Subcutaneous abdominal adipose tissue (tissue), 5 donors: ENCODE data around the gene CNTNAP3B.
"Not testable (repeated sequence)": the region's sequence is repeated elsewhere in the genome, so short reads cannot be mapped to it uniquely, and the experiment has no call there.

Source experiments
- H3K27ac ChIP-seq: one replicate; pipeline ENCODE4 v1.7.0; 2013; ENCODE audit warnings: low read depth, mild to moderate bottlenecking, inconsistent platforms, low read length, moderate library complexity
- H3K27me3 ChIP-seq, 5 donors: one replicate each; pipeline ENCODE4 v1.7.0; 2013; ENCODE audit warnings: low read length in 5 of 5, inconsistent platforms in 1 of 5; ENCODE audit not compliant: control insufficient read depth in 5 of 5, insufficient read depth in 4 of 5
- H3K36me3 ChIP-seq, 5 donors: one replicate each; pipeline ENCODE4 v1.7.0; 2013; ENCODE audit warnings: low read length in 5 of 5; ENCODE audit not compliant: control insufficient read depth in 5 of 5, insufficient read depth in 5 of 5
- H3K4me1 ChIP-seq, 5 donors: one replicate each; pipeline ENCODE4 v1.7.0; 2013; ENCODE audit warnings: low read length in 5 of 5, mild to moderate bottlenecking in 3 of 5, moderate library complexity in 1 of 5; ENCODE audit not compliant: control insufficient read depth in 5 of 5, insufficient read depth in 5 of 5
- H3K4me3 ChIP-seq, 5 donors: one replicate each; pipeline ENCODE4 v1.7.0; 2013; ENCODE audit warnings: low read length in 5 of 5, low read depth in 1 of 5
- H3K9ac ChIP-seq, 5 donors: one replicate each; pipeline ENCODE4 v1.7.0; 2013; ENCODE audit warnings: low read length in 5 of 5, mild to moderate bottlenecking in 4 of 5, moderate library complexity in 3 of 5
- H3K9me3 ChIP-seq, 5 donors: one replicate each; pipeline ENCODE4 v1.7.0; 2013; ENCODE audit warnings: low read length in 5 of 5; ENCODE audit not compliant: control insufficient read depth in 5 of 5
- donor health status: healthy.
- donor health status: healthy.
- donor health status: healthy.
- donor health status: healthy.
- donor health status: healthy.

CNTNAP3B gene

DNA sequence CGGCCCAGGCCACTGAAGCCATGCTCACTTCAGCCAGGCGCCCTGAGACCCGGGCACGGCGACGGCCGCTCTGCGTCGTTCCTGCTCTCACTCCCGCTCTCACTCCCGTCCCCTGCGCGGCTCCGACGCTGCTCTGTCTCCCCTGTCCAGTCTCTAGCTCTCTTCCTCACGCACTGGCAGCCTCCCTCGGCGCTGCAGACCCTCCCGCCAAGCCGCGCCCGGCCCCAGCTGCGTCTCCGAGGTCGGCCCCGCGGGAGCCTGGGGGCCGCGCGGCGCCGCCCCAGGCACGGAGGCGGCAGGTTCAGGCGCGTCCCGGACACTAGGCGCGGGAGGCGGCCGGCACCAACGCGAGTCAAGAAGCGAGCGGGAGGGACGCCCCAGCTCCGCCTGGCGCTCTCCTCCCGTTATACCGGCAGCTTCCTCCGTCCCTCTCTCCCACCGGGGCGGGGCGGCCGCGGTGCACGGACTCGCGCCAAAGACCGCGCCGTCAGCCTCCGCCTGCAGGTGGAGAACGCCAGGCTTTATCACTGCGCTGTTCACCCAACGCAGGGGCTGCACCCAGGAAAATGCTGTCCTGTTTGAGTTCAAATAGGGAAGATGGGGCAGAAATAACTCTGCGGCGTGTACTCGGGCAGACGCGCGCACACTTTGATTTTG is at the start of gene CNTNAP3B:
Gene CNTNAP3B (minus strand): TSS at position 354 of the 657 bp plus-strand sequence. CDS start 332 bp downstream, at position 22.
- not testable (repeated sequence) for H3K9me3 ChIP-seq, H3K4me1 ChIP-seq, H3K4me3 ChIP-seq, H3K27ac ChIP-seq, H3K27me3 ChIP-seq, H3K36me3 ChIP-seq, H3K9ac ChIP-seq

DNA sequence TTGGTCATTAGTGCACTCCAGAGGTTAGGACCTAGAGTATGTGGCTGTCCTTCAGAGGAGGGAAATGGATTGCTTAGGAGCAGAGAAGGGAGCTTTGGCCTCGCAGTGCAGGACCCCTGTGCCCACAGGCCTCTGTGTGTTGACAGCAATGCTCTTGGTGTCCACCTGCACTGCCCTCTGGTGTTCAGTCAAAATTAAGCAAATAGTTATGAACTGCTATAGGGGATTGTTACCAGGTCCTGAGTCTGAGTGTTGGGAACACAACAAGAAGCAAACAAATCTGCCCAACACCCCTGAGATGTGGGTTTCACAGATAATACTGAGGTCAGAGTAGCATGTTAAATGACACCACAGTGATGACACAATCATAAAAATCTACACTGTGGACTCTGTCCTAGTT is 31.1 kb upstream of the CNTNAP3B start:
- H3K36me3 ChIP-seq, H3K4me1 ChIP-seq, H3K27me3 ChIP-seq, H3K9ac ChIP-seq, H3K9me3 ChIP-seq, H3K4me3 ChIP-seq, H3K27ac ChIP-seq: not testable (repeated sequence)

DNA sequence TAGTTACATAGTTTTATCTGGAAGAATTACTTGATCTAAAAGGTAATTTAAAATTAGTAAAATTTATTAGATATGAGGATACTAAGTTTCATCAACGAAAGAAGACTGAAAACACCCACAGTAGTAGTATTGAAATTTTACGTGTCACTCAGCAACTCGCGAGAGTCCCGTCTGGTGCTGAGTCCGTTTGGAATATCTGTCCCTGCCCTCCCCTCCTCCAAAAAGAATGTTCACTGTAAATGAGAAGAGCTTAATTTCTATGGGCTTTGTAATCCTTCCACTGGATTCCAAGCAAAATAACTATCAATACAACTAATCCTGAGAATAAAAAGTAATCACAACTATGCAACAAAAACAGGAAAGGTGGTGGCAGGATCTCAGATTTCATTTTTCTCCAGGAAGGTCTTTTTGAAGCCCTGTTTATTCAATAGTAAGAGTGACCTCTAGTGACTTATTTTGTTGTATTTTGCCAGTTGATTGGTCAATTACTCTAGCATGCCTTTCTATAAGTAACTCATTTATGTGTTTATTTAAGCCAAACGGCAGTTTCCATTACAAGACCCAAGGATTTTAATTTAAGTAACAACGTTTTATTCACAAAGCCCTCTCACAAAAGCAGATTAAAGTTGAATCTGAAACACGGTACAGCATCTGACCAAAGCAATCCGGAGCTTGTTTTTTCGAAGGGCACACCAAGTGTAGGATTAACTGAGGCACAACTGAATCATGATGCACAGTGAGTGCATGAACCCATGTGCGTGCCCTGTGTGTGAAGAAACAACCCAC is 2.0 kb downstream of the CNTNAP3B start:
- not testable (repeated sequence) for H3K9me3 ChIP-seq, H3K27ac ChIP-seq, H3K36me3 ChIP-seq, H3K27me3 ChIP-seq, H3K4me1 ChIP-seq
- H3K4me3 ChIP-seq, result peak overlapping the region in 4 of 5 donors; percentile 46 to 68 (median 62)
- H3K9ac ChIP-seq, result peak overlapping the region in 1 of 5 donors; percentile 55

DNA sequence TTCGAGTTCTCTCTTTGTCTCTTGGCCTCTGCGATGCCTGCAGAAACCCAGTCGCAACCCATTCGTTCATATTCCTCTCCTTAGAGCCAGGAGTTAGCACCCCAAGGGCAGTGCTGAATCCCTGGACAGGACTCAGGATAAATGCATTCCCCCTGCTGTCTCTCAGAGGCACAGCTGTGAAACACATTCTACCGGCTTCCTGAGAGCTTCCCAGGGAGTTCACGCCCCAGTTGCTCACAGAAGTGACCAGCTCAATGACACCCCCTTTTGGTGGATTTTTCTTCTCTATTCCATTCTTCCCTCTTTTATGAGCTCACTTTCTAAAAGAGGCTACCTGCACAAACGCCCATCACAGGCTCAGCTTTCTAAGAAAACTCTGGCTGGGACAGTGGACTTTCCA is 8.2 kb downstream of the CNTNAP3B start:
- not testable (repeated sequence) for H3K9ac ChIP-seq, H3K4me3 ChIP-seq, H3K9me3 ChIP-seq, H3K27ac ChIP-seq, H3K36me3 ChIP-seq, H3K4me1 ChIP-seq, H3K27me3 ChIP-seq

DNA sequence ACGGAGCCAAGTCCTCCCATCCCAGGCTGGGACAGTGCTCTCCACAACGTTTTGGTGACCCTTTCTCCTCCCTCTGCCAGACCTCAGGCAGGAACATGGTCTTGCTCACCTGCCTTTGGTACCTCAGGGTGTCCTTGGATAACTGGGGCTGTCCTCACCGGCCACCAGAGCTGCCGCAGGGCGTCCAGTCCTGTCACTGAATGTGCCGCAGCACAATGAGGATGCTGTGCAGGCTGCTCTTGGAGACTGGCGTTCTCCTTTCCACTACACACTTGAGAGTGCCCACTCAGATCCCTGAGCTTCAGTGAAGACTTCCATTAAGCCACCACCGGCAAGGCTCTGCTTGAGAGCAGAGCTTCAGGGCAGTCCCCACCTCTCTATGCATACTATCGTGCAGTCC is 33.3 kb downstream of the CNTNAP3B start:
- not testable (repeated sequence) for H3K4me1 ChIP-seq, H3K9ac ChIP-seq, H3K27me3 ChIP-seq, H3K9me3 ChIP-seq, H3K36me3 ChIP-seq, H3K4me3 ChIP-seq, H3K27ac ChIP-seq

DNA sequence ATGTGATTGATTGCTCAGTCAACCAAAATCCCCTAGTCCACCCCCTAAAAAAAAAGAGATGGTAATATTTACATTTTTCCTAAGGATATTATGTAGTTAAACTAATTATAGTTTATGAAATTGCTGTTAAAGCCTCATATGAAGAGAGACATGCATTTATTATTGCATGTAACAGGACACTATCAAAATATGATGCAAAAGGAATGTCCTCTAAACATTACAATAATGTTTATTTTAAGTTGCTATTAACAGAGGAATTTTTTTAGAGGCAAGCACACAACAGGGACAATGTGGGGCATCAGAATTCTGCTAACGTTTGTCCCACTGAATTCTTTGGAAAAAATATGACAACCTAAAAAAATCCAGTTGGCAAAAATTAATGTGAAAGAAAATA is 44.7 kb downstream of the CNTNAP3B start:
- not testable (repeated sequence) for H3K27me3 ChIP-seq, H3K36me3 ChIP-seq, H3K4me1 ChIP-seq, H3K9ac ChIP-seq, H3K27ac ChIP-seq, H3K9me3 ChIP-seq, H3K4me3 ChIP-seq

DNA sequence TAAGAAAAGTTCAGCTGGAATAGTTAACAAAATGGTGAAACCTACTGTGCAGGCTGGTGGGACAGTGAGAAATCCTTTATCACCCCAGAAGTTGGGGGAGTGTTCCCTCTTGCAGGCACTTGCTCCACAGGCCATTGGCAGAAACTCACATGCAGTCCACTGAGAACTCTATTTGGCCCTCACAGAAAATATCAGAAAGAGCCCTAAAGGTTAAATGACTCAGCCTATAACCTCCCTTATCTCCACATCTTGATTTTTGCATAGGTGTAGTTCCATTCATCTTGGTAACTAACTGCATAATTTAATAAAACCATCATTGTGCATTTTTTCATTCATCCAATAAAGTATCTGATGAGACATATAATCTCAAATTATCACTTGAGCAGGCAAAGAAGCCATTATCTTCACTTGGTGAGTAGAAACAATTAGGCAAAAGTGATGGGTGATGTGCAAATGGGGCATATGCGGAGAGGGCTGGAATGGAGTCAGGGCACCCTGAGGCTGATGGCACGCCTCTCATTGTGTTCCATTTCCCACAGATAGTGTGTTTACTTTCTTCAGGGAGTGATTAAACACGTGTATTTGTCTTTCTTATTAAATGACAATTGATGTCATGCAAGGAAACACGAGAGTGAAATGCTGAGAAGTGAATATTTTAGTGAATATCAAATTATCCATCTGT is 45.2 kb downstream of the CNTNAP3B start:
- not testable (repeated sequence) for H3K27me3 ChIP-seq, H3K9ac ChIP-seq, H3K4me3 ChIP-seq, H3K4me1 ChIP-seq, H3K9me3 ChIP-seq, H3K27ac ChIP-seq, H3K36me3 ChIP-seq

DNA sequence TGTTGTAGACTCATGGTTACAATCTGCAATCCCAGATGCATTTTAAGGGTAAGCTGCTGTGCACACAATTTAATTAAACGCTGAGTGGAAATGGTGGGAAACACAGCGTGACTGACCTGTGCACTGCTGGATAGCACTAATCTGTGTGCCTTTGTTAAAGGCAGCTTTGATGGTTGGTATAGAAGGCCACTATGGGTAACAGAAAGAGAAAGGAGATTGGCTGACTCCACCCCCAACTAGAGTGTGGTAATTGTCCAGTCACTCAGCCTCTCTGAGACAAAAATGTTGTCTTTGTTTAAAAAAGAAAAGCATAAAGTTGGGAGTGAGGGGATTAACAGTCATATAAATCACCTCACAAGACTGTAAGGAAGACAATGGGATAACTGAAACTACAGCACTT is 48.9 kb downstream of the CNTNAP3B start:
- not testable (repeated sequence) for H3K4me3 ChIP-seq, H3K36me3 ChIP-seq, H3K27ac ChIP-seq, H3K9me3 ChIP-seq, H3K27me3 ChIP-seq, H3K4me1 ChIP-seq, H3K9ac ChIP-seq

DNA sequence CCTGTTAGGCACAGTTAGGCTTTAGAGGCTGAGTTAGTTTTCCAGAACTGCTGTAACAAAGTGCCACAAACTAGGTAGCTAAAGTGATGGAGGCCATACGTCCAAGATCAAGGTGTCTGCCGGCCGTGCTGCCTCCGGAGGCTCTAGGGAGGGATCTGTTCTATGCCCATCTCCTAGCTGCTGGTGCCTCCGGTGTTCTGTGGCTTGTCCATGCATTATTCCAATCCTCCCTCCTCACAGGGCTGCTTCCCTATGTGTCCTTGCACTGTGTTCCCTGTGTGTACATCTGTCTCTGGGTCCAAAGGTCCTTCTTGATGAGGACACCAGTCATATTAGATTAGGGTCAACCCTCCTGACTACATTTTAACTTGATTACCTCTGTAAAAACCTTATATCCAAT is 54.4 kb downstream of the CNTNAP3B start:
- H3K4me3 ChIP-seq, H3K36me3 ChIP-seq, H3K4me1 ChIP-seq, H3K27me3 ChIP-seq, H3K9ac ChIP-seq, H3K9me3 ChIP-seq, H3K27ac ChIP-seq: not testable (repeated sequence)

DNA sequence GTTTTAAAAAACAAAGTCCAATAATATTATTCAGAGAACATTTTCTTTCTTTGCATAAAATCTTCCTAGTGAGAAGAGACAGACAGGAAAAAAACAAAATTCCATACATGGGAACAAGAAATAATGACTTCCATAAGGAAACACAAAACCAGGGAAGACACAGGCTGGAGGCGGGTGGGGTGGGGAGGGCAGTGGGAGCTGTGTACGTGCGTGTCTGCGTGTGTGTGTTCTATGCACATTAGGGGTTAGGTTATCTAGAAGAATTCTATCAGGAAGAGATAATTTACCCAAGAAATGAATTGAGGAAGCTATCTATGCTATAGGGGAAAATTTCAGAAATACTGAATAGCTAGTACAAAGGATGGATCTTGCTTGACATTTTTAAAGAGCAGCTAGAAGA is 58.2 kb downstream of the CNTNAP3B start:
- not testable (repeated sequence) for H3K4me1 ChIP-seq, H3K9ac ChIP-seq, H3K4me3 ChIP-seq, H3K9me3 ChIP-seq, H3K27me3 ChIP-seq, H3K27ac ChIP-seq, H3K36me3 ChIP-seq
